GM19372 (cell line): Measurements from ENCODE around the gene CWF19L2.
"Not testable (repeated sequence)": the region's sequence is repeated elsewhere in the genome, so short reads cannot be mapped to it uniquely, and the experiment has no call there.

Experiments used
- ATAC-seq: cut with Tn5 transposase; IDR thresholded peaks from one replicate; pipeline ENCODE4 v1.9.1; 2021; ENCODE audit warnings: mild to moderate bottlenecking, low read depth, moderate library complexity; ENCODE audit not compliant: unreplicated experiment

The CWF19L2 gene

DNA sequence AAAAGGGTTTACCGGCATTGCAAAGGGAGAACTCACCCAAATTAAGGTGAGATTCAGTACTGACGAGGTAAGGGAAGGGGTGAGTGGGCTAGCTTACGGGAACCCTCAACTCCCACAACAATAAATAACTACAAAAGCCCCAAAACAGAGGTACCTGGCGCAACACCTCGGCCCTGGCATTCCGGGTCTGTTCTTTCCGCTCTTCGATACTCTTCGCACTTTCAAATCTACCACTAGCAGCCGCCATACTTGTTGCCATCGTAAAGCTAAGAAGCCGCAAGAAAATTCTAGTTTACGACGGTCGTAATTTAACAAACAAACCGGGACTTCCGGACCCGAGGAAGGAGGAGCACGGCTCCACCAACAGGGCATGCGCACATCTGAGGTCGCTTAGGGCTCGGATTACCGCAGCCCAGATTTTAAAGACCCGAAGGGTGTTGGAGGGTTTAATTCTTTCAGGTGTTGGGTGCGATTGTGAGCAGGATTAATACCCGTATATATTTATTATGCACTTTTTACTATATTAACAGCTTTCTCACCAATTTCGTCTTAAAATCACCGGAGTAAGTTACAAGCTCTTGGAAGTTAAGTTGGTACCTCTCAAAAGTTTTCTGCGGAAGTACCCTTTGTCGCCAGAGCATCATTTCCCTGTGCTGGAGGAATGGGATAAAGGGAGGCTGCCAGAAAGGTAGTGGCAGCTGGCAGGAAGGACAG is at the start of gene CWF19L2:
CWF19L2 (minus strand) TSS at position 268 of the 714 bp plus-strand sequence; CDS start at position 259, 9 bp downstream.
- peak; percentile 99 for ATAC-seq

DNA sequence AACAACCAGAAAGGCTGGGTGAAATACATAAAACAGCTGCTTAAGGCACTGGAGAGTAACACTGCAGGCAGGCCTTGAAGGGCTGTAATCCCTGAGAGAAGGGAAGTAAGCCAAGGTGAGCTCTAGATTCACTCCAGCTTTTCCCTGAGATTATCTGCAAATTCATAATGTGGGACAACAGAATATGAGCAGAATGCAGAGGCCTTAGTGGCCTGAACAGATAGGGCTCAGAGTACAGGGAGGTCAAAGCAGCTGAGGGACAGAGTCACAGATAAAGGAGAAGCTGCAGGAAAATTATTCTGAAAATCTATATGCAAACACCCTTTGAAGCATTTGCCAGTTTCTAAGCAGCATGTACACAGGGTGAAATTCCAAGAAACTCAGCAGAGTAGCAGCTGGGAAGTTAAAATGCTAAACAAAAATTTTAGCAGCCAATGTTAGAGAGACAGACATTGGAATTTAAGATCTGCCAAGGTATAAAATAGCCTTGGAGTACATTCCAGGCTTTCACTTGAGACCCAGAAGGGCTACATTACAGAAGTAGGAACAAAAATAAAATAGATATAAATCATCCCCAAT is 48.1 kb upstream of the CWF19L2 start:
- ATAC-seq = no peak

DNA sequence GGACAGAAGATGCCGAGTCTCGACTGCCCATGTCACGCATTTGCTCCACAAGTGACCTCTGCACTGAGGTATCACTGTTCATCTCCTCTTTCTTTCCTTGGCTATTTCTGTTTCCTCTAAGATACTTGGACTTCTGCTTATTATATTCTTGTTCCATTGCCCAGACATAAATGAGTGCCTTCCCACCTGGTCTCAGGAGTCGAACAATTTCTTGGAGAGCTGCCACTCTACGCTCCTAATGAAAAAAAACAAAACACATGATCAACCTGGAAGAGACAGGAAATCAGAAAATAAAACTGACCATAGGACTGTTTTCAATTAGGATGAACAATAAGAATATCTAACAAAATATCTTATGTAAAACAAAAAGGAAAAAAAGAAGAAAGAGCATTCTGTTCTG is 47.4 kb upstream of the CWF19L2 start:
- no peak for ATAC-seq

DNA sequence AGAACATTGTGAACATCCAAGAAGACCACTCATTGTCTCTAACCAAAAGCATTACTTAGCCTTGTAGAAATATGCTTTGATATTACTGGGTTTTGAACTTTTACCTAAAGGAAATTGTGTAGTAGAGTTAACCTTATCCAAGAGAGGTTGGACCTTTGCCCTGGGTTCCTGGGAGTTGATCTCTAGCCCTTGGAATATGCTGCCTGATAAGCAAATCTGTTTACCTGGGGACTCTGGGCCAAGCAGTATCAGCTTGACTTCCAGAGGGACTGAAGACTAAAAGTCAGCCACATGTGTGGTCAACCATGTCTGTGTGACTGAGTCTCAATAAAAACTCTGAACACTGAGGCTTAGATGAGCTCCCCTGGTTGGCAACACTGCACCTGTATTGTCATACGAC is 44.1 kb upstream of the CWF19L2 start:
- no peak for ATAC-seq

DNA sequence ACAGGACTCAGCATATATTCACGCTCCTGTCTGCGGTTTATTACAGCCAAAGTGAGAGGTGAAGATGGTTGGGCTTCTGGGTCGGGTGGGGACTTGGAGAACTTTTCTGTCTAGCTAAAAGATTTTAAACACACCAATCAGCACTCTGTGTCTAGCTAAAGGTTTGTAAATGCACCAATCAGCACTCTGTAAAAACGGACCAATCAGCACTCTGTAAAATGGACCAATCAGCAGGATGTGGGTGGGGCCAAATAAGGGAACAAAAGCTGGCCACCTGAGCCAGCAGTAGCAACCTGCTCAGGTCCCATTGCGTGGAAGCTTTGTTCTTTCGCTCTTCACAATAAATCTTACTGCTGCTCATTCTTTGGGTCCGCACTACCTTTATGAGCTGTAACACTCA is 39.7 kb upstream of the CWF19L2 start:
- ATAC-seq = not testable (repeated sequence)

DNA sequence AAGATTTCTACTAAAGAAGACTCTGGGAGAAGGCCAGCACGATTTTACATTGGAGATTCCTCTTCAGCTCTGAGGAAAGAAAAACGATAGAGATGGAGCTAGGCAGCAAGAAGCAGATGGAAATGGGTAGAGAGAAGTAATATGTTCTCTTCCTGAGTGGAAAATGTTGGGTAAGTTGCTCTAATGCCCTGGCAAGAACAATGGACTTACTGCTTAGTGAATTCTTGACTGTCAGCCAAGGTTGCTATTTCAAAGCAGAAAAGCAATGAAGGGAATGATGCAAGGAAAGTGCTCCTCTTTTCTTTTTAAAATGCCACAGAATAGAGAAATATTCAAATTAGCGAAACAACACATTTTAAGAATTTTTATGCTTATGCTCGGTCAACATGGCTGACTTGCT is 38.4 kb upstream of the CWF19L2 start:
- ATAC-seq = no peak

DNA sequence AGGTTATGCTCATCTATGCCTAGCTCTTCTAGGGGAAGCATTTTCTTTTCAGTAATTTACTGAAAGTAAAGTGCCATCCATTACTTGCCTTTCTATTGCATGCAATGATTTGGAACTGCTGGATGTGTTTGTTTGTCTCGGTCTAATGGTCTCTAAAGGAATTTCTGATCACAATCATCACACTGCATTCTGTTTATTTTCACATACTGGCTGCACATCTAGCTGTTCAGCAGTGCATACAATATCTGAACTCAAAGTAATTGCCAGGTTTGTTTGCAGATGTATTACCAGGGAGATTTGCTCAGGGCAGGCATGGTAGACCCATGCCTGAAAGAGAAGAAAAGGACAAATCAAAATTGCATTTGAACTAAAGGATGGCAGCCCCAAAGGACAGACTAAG is 36.4 kb upstream of the CWF19L2 start:
- no peak for ATAC-seq

DNA sequence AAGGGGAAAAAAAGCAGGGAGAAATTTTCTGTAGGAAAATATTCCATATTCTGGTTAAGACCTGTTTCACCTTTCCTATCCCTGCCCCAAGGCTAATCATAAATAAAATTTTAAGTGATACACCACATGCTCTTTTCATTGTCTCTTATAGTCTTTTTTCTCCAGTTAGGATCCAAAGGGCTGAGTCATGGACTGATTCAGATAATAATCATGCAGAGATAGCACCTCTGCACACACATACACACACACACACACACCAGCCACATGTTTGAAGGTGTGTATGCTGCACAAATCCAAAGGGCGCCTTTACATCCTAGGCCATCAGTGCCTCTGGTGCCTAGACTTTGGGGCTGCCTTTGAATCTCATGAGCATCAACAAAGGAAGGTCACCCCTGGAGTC is 35.5 kb upstream of the CWF19L2 start:
- ATAC-seq = no peak

DNA sequence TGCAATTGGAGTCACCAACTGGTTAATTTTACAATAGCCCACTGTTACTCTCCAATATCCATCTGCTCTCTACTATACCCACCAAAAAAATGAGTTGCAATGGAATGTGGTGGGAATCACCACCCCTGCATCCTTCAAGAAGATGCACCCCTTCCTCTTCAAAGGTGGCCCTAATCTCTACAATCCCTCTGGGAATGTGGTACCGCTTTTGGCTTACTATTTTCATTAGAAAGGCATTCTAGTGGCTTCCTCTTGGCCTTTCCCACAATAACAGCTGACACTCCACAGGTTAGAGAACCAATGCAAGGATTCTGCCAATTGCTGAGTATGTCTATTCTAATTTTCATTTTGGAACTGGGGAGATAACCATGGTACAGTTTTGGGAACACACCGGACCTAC is 33.2 kb upstream of the CWF19L2 start:
- no peak for ATAC-seq

DNA sequence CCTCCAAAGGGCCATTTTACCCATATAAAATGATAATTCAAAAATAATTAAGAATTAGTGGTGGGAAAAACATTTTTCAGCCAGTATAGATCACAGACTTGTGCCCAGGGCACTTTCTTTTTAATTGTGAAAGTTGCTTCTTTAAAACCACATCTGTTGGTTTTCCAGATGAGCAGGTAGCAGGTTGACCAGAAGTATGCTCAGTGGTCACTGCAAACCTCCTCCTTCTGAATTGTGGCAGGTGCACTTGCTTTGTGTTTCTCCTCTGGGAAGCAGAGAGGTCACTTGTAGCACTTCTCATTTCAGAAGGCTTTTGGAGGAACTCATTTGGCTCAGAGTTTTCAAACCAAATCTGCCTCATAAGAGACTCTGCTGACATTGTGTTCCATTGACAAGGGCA is 24.6 kb upstream of the CWF19L2 start:
- no peak for ATAC-seq

DNA sequence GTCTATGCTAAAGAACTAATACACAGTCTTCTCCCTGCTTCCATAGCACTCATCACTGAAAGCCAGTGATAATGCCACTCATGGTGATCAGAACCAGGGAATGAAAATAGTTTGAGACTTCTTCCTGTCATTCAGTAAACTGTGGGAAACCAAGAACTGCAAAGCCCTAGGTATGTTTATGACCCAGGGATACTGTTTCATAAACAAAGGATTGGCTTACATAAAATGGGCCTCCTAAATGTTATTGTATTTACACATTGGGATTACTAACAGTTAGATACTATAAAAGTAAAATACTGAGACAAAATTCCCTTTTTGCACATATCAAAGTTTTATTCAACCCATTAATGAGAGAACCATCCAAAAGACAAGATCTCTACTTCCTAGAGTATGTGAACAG is 21.3 kb upstream of the CWF19L2 start:
- ATAC-seq = no peak

DNA sequence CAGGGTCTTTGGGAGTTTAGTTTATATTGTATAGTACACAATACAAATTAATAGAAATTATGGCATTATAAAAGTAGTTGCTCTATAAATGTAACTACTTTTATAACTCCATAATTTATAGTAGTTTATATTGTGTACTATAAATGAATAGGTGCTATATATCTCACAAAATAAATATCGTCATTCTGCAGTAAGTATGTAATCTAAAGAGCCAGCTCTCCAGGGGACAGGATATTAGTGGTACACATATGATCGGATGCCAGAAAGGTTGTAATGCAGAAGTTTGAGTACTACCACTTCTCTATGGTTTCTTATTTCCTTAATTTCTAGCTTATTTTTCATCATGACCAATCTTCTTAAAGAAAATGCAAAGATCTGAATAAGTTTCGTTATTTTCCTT is 20.2 kb upstream of the CWF19L2 start:
- no peak for ATAC-seq

DNA sequence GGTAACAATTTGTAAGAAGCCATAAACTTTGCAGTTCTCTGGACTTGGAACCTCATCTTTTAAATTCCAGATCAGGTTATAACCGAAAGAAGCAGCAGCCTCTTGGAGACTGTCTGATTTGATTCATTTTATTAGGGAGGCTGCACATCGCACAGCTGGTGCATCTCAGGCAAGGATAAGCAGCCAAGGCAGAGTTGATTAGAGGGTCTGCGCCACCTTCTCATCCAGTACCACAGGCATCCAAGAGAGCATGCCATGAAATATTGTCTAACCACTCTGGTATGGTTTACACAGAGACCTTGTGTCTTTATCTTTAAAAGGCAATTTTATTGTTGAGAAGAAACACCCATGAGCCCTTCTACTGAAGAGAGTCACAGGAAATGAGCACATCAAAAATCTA is 16.2 kb upstream of the CWF19L2 start:
- no peak for ATAC-seq

DNA sequence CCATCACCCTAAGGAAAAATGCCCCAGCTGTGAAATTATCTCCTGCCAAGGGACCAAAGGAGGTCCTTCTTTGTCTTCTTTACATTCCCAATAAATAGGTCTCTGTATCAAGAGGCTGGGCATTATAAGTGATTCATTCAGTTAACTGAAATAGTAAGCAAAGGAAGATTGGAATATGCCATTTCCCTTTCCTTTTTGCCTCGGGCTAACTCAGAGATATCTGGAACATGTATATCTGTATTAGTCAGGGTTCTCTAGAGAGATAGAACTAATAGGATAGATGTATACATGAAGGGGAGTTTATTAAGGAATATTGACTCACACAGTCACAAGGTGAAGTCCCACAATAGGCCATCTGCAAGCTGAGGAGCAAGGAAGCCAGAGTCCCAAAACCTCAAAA is 15.3 kb upstream of the CWF19L2 start:
- ATAC-seq = no peak

DNA sequence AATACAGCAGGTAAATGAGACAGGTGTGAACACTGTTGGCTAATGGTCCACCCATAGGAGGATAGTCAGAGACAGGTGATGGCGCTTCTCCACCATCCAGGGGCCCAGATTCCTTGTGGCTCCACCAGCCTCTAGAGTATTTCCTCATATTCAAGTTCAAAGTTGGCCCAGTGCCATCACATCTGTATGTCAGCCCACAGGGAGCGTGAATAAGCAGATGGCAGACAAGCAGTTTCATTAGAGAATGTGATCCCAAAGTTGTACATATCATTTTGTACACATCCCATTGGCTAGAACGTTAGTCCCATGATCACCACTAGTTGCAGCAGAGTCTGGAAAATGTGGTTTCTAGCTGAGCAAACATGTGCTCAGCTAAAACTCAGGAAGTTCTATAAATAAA is 11.0 kb upstream of the CWF19L2 start:
- no peak for ATAC-seq

DNA sequence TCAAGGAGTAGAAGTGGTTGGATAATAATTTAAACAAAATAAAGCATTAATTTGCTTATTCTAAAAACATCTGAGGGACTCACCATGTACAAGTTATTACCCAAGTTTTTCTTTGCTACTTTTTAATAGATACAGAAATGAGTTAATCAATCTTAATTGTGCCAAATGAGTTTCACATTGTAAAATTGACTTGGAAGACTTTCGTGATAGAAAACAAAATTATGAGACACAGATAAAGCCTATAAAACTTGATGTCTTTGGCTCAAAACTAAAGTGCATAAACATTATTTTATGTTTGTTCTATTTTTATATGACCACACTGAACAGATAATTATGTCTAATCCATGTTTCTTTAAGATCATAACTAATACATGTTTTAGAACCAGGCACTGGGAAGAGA is 10.1 kb upstream of the CWF19L2 start:
- ATAC-seq = no peak

DNA sequence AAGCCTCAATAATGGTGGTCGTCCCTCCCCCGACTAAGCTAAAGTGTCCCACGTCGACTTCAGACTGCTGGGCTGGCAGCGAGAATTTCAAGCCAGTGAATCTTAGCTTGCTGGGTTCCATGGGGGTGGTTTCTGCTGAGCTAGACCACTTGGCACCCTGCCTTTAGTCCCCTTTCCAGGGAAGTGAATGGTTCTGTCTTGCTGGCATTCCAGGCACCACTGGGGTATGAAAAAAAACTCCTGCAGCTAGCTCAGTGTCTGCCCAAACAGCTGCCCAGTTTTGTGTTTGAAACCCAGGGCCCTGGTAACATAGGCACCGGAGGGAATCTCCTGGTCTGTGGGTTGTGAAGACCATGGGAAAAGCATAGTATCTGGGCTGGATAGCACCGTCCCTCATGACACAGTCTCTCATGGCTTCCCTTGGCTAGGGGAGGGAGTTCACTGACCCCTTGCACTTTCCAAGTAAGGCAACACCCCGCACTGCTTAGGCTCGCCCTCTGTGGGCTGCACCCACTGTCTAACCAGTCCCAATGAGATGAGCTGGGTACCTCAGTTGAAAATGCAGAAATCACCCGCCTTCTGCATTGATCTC is 8.7 kb upstream of the CWF19L2 start:
- ATAC-seq = not testable (repeated sequence)

DNA sequence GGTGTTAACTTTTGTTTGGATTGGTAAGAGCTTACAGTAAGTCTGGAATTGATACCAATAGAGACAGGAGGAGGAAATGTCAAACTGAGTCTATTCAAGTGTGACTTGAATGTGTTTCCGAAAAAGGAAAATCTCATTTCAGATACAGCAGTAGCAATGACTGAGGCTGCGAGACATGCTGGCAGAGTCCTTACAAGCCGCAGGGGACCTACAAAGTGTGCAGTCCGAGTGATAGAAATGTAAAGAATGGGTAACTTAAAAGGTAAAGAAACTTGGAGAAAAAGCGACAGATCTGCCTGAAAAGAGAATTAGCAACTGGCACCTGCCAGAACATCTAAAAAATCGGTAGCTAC is 444 bp downstream of the CWF19L2 start:
- peak; percentile 30 for ATAC-seq

DNA sequence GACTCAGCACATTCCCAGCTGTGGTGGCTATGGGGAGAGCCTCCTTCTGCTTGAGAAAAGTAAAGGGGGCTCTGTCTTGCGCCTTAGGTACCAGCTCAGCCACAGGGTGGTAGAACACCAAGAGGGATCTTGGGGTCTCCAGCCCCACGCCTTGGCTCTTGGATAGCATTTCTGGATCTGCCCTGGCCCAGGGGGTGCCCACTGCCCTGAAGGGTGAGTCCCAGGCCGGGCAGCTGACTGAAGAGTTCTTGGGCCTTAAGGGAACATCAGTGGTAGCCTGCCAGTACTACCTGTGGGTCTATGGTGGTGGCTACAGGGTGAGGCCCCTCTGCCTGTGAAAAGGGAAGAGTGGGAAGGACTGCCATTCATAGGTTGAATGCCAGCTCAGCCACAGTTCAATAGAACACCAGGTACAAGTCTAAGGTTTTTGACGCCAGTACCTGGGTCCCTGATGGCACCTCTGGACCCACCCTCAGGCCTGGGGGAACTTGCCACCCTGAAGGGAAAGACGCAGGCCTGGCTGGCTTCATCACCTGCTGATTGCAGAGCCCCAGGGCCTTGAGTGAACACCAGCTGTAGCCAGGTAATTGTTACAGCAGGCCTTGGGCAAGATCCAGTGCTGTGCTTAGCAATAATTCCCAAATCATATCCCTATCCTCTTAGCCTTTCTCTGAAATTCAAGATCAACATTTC is 3.9 kb downstream of the CWF19L2 start:
- ATAC-seq = no peak

DNA sequence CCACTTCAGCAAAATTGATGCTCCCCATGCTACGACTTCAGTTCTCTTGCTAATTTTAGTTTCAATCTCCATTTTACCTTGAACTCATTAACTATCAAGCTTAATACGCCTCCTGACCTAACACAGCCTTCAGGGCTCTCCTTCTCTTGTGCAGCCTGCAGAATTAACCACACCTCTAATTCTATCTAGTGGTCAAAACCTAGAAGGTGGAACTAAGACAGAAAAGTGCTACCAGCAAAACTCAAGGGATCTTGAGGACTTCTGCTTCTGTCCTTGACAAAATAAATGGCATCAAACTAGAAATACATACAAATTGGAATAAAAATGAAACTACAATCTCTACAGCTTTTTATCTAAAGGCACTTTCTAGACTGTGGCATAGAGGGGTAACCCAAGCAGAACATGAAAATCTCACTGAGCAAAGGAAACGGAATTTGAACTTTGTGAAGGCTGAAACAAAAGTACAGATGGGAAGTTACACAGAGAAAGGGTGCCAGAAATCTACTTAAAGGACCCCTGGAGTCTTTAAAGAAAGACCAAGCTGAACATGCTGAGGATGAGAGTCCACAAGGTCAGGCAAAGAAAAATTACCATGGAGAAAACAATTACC is 10.7 kb downstream of the CWF19L2 start:
- no peak for ATAC-seq

DNA sequence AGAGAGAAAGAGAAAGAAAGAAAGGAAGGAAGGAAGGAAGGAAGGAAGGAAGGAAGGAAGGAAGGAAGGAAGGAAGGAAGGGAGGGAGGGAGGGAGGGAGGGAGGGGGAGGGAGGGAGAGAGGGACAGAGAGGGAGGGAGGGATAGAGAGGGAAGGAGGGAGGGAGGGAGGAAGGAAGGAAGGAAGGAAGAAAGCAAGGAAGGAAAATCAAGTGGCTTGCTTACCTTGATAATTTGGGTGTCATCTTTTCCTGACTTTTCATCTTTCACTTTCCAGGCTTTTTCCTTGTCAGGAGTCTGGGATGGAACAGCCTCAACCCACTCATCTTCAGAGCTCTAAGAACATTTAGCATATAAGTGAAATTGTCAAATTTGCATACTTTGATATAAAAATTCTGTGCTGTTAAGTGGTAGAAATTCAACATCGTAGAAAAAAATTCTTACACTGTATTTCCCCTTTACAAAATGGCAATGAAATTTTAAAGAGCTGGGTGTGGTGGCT is 14.9 kb downstream of the CWF19L2 start:
- no peak for ATAC-seq
